ENCODE measurements around the gene VTN. TPM values are rescaled to one million over a fixed set of nuclear protein-coding genes. Genes with fewer than 3 reads are reported as not detected.

VTN gene
- total RNA-seq, 1 donor, result 0.09 TPM

DNA sequence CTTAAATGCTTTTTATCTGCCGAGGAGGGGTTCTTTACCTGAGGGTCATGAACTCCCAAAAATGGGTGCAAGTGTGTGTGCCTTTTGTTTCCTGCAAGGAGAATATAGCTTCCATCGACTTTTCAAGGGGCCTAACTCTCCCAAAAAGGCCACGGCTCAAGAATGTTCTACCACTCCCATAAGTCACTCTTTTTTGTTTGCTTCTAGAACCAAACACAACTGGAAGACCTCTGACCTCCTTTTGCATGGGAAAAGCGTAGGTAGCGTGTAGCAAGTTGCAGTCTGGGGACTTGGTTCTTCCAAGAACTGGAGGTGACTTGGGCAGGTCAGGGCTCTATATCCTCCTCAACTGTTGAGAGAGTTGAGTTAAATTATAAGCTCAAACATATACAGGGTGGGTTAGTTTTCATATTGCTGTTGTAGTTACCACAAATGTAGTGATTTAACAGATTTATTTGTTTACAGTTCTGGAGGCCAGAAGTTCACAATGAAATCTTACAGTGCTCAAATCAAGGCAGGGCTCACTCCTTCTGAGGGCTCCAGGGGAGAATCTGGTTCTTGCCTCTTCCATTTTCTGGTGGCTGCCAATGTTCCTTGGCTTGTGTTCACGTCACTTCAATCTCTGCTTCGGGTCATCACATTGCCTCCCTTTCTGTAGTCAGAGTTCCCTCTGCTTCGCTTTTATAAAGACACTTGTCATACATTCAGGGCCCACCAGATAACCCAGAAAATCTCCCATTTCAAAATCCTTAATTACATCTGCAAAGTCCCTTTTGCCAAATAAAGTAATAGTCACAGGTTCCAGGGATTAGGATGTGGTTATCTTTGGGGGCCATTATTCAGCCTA lies 49.7 kb downstream of the VTN start:
- TF ChIP-seq, protein P1, sequence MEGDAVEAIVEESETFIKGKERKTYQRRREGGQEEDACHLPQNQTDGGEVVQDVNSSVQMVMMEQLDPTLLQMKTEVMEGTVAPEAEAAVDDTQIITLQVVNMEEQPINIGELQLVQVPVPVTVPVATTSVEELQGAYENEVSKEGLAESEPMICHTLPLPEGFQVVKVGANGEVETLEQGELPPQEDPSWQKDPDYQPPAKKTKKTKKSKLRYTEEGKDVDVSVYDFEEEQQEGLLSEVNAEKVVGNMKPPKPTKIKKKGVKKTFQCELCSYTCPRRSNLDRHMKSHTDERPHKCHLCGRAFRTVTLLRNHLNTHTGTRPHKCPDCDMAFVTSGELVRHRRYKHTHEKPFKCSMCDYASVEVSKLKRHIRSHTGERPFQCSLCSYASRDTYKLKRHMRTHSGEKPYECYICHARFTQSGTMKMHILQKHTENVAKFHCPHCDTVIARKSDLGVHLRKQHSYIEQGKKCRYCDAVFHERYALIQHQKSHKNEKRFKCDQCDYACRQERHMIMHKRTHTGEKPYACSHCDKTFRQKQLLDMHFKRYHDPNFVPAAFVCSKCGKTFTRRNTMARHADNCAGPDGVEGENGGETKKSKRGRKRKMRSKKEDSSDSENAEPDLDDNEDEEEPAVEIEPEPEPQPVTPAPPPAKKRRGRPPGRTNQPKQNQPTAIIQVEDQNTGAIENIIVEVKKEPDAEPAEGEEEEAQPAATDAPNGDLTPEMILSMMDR (IDR thresholded peaks at IDR 0.05; ENCODE audit: insufficient read depth, low read length), result no peak
- peak overlapping the region; percentile 16 for H3K4me3 ChIP-seq (ENCODE audit: low read depth, low read length)
- no peak for DNase-seq (ENCODE audit: low read depth)

DNA sequence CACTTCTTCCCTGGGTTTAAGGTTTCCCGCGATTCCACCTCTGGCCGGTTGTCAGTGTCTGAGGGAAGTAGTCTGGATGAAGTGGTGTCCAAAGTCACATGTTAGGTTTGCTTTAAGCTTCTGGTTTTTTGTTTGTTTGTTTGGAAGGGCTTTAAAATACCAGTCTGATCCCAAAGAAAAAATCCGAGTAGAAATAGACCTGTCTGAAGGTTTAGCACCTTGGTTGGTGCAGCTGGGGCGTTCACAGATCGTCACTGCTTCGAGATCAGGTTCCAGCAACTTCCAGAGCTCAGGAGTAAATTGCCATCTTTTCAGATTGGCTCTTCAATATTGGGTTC lies 50.5 kb downstream of the VTN start:
- TF ChIP-seq, protein P1 (IDR thresholded peaks at IDR 0.05; ENCODE audit: insufficient read depth, low read length), result no peak
- DNase-seq (ENCODE audit: low read depth), result no peak
- H3K4me3 ChIP-seq (ENCODE audit: low read depth, low read length), result peak overlapping the region; percentile 83

DNA sequence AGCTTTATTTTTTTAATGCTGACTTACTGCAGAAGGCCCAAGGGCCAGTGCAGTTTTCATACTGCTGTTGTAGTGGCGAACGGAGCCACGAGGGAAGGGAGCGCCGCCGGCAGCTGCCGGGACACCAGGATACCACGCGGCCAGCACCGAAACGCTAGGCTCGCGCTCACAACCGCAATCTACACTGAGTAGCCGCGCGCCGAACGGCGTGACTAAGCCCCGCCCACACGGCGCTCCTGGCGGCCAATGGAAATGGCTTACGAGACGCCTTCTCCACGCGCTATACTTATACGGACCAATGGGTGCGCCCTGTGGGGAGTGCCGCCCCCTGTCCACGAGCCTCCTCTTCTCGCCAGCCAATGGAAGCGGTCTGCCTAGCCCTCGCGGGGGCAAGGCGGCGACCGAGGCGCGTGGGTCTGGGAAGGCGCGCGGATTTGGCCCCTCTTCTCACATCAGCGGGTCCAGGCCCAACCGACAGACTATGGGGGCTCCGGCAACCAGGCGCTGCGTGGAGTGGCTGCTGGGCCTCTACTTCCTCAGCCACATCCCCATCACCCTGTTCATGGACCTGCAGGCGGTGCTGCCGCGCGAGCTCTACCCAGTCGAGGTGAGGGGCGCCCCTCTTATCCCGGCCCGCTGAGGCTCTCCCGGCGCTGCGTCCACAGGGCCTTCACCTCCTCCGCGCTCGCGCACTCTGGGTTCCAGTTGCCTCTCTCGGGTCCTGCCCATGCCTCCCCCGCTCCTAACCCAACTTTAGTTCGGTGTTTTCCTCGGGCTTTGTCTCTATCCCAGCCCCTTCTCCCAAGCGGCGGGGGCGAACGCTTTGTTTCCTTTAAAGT lies 51.1 kb downstream of the VTN start, which contains the start of gene TMEM97:
TSS of gene TMEM97 (plus strand) at position 442 of the 839 bp plus-strand sequence. CDS start at position 482, 40 bp downstream.
- TF ChIP-seq, protein P1 (IDR thresholded peaks at IDR 0.05; ENCODE audit: insufficient read depth, low read length), result peak; percentile 5
- peak within 1 kb of the TSS; percentile 83 for H3K4me3 ChIP-seq (ENCODE audit: low read depth, low read length)
- DNase-seq (ENCODE audit: low read depth), result peak; percentile 96

DNA sequence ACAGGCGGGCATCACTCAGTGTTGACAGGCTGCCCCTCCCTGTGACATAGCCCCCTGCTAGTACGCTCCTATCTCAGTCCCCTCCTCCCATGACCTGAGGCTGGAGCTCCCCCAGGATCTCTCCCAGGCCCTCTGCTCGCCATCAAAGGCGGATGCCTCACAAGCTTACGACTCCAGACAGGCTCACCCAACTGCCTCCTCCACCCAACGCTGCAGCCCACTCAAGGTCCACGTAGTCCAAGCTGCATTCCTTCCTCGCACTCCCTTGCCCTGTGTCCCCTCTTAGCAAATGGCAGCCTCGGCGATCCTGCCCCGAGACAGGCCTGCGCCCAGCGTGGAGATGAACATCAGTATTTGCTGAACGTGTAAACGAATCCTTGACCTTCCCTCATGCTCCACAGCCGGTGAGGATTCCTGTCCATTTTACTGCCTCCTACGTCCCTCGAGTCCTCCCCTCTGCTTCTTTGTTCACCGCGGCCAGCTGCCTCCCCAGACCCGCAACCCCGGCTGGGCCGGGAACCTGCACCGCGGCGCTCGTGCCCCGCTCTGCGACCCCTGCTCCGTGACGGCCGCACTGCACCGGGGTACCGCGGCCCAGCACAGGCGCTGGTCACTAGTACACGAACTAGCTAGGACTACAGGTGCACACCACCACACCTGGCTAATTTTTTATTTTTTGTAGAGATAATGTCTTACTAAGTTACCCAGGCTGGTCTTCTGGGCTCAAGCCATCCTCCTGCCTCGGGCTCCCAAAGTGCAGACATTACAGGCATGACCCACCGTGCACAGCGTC lies 51.9 kb downstream of the VTN start:
- peak overlapping the region; percentile 83 for H3K4me3 ChIP-seq (ENCODE audit: low read depth, low read length)
- DNase-seq (ENCODE audit: low read depth), result no peak
- TF ChIP-seq, protein P1 (IDR thresholded peaks at IDR 0.05; ENCODE audit: insufficient read depth, low read length), result no peak

Other genes with a start within 250 kb of the VTN start
- gene TMEM97, start 51.1 kb downstream of the VTN start, total RNA-seq (ENCODE audit: low replicate concordance), result 14.8 and 20.5 TPM in 2 replicates
- 46.9 and 59.8 TPM in 2 replicates for gene IFT20, start 34.8 kb downstream of the VTN start, total RNA-seq (ENCODE audit: low replicate concordance)
- gene TNFAIP1, start 34.5 kb downstream of the VTN start, total RNA-seq (ENCODE audit: low replicate concordance), result 10.1 and 23.7 TPM in 2 replicates
- gene POLDIP2, start 12.8 kb downstream of the VTN start, total RNA-seq (ENCODE audit: low replicate concordance), result 22.9 and 66.6 TPM in 2 replicates
- gene SEBOX, start 5.1 kb downstream of the VTN start, total RNA-seq (ENCODE audit: low replicate concordance), result not detected in 2 replicates
- 7.8 and 9.0 TPM in 2 replicates for gene SARM1, start 1.4 kb upstream of the VTN start, total RNA-seq (ENCODE audit: low replicate concordance)
- 2.0 and 7.9 TPM in 2 replicates for gene SLC46A1, start 35.9 kb upstream of the VTN start, total RNA-seq (ENCODE audit: low replicate concordance)
- not detected in 2 replicates for gene SLC13A2, start 103.3 kb upstream of the VTN start, total RNA-seq (ENCODE audit: low replicate concordance)
- not detected in 2 replicates for gene FOXN1, start 136.0 kb upstream of the VTN start, total RNA-seq (ENCODE audit: low replicate concordance)
- 12.2 and 18.2 TPM in 2 replicates for gene UNC119, start 182.3 kb upstream of the VTN start, total RNA-seq (ENCODE audit: low replicate concordance)
- gene PIGS, start 201.2 kb upstream of the VTN start, total RNA-seq (ENCODE audit: low replicate concordance), result 15.8 and 26.9 TPM in 2 replicates
- 17.6 and 36.3 TPM in 2 replicates for gene ALDOC, start 206.6 kb upstream of the VTN start, total RNA-seq (ENCODE audit: low replicate concordance)
- gene SPAG5, start 228.7 kb upstream of the VTN start, total RNA-seq (ENCODE audit: low replicate concordance), result 7.4 and 31.8 TPM in 2 replicates
- gene RSKR, start 243.9 kb upstream of the VTN start, total RNA-seq (ENCODE audit: low replicate concordance), result 4.3 TPM in 1 of 2 replicates, not detected in the other

Measured in fibroblast of the aortic adventitia (primary cell).